H1 (cell line): Measurements from ENCODE around the gene CTNNA3. TPM values are rescaled to one million over a fixed set of nuclear protein-coding genes. Genes with fewer than 3 reads are reported as not detected.
A peak's percentile ranks its signal among the peaks of the same experiment; 100 is the strongest.

ENCODE experiments used
- CTCF ChIA-PET: fragments of 300-600 bp; sonication (Branson Sonifier 250); formaldehyde crosslinking; loops from one replicate; lab custom pipeline; 2021; ENCODE audit not compliant: partially characterized antibody; lab: Charles Lee
- POLR2A ChIA-PET: fragments of 300-600 bp; sonication (Branson Sonifier 250); formaldehyde crosslinking; loops from one replicate; lab custom pipeline; 2021; ENCODE audit warnings: inconsistent platforms; ENCODE audit not compliant: partially characterized antibody; lab: Charles Lee
- DNase-seq, 2 experiments: peaks; one replicate each; pipeline versions ENCODE4 v3.0.0 to v3.0.0-alpha.2; 2010 to 2022; ENCODE audit warnings: low spot score in 2 of 2, low read depth in 1 of 2, mixed read lengths in 1 of 2
- FAIRE-seq: peaks from 2 replicates; lab custom pipeline; 2011; peaks lifted over from hg19 to GRCh38; lab: Jason Lieb, UNC
- H2AFZ ChIP-seq: 2 replicates; pipeline ENCODE4 v1.8.1; 2012; ENCODE audit warnings: low read length, inconsistent platforms
- H2AK5ac ChIP-seq: 2 replicates; pipeline ENCODE4 v1.6.1; 2013; ENCODE audit warnings: low read depth, low read length
- H2BK120ac ChIP-seq: replicated peaks from 2 replicates; pipeline ENCODE3; 2013; ENCODE audit warnings: low read depth, low read length, inconsistent platforms
- H2BK12ac ChIP-seq: 2 replicates; pipeline ENCODE4 v1.6.1; 2013; ENCODE audit warnings: low read depth, low read length
- H2BK15ac ChIP-seq: 2 replicates; pipeline ENCODE4 v1.6.1; 2013; ENCODE audit warnings: low read length
- H2BK20ac ChIP-seq: 2 replicates; pipeline ENCODE4 v1.6.1; 2013; ENCODE audit warnings: low read length
- H2BK5ac ChIP-seq: 2 replicates; pipeline ENCODE4 v1.6.1; 2013; ENCODE audit warnings: low read depth, low read length
- H3K14ac ChIP-seq: 2 replicates; pipeline ENCODE4 v1.6.1; 2013; ENCODE audit warnings: inconsistent platforms; ENCODE audit not compliant: insufficient read length
- H3K18ac ChIP-seq: 2 replicates; pipeline ENCODE4 v1.6.1; 2013; ENCODE audit warnings: low read length; ENCODE audit errors: extremely low read depth
- H3K23ac ChIP-seq: 2 replicates; pipeline ENCODE4 v1.6.1; 2013; ENCODE audit warnings: inconsistent platforms; ENCODE audit not compliant: insufficient read length
- H3K23me2 ChIP-seq: 2 replicates; pipeline ENCODE4 v1.6.1; 2013; ENCODE audit warnings: low read depth, low read length
- H3K27ac ChIP-seq: 2 replicates; pipeline ENCODE4 v1.6.1; 2011; ENCODE audit warnings: low read depth, low read length, inconsistent platforms
- H3K27me3 ChIP-seq, 4 experiments: replicated peaks in 1 of 4; 1 replicate in 1 of 4; 2 replicates in 3 of 4; pipeline versions ENCODE4 v1.6.1 to v1.8.1; 2011 to 2013; ENCODE audit warnings: low read length in 3 of 4, mild to moderate bottlenecking in 3 of 4, inconsistent platforms in 2 of 4, mixed read lengths in 2 of 4, moderate library complexity in 1 of 4; ENCODE audit not compliant: control insufficient read depth in 3 of 4, insufficient read depth in 3 of 4; ENCODE audit errors: extremely low read depth in 1 of 4
- H3K36me3 ChIP-seq, 4 experiments: 2 replicates each; pipeline versions ENCODE4 v1.6.1 to v1.8.1; 2011 to 2013; ENCODE audit warnings: mild to moderate bottlenecking in 4 of 4, low read length in 3 of 4, moderate library complexity in 2 of 4, control low read depth in 1 of 4, inconsistent platforms in 1 of 4; ENCODE audit not compliant: insufficient read depth in 4 of 4, control insufficient read depth in 2 of 4
- H3K4ac ChIP-seq: replicated peaks from 2 replicates; pipeline ENCODE3; 2013; ENCODE audit warnings: low read length, low read depth, mixed read lengths, inconsistent platforms; ENCODE audit not compliant: insufficient read length
- H3K4me1 ChIP-seq, 4 experiments: replicated peaks in 1 of 4; 1 replicate in 1 of 4; 2 replicates in 3 of 4; pipeline versions ENCODE4 v1.6.1 to v1.8.1; 2011 to 2013; ENCODE audit warnings: low read length in 3 of 4, inconsistent platforms in 2 of 4, mixed read lengths in 1 of 4; ENCODE audit not compliant: insufficient read depth in 4 of 4, control insufficient read depth in 3 of 4
- H3K4me2 ChIP-seq, 2 experiments: 2 replicates each; pipeline versions ENCODE4 v1.6.1 to v1.8.1; 2011 to 2013; ENCODE audit warnings: low read depth in 2 of 2, low read length in 2 of 2, control low read depth in 1 of 2, inconsistent platforms in 1 of 2, mild to moderate bottlenecking in 1 of 2; ENCODE audit not compliant: insufficient read depth in 1 of 2
- H3K4me3 ChIP-seq, 4 experiments: fragments of 200-600, 300-600 bp in 1 of 4; sonication (generic), shearing (Covaris generic), sonication (Bioruptor Twin) in 1 of 4; 2 replicates each; pipeline versions ENCODE4 v1.5.1 to v1.8.1; 2011 to 2016; ENCODE audit warnings: low read length in 4 of 4, low read depth in 3 of 4, control low read depth in 2 of 4, inconsistent platforms in 2 of 4, mild to moderate bottlenecking in 2 of 4, mixed read lengths in 1 of 4, moderate library complexity in 1 of 4; ENCODE audit not compliant: insufficient read depth in 2 of 4; ENCODE audit errors: extremely low read depth in 1 of 4
- H3K56ac ChIP-seq: replicated peaks from 2 replicates; pipeline ENCODE3; 2013; ENCODE audit warnings: low read depth, mild to moderate bottlenecking, mixed read lengths, low read length, inconsistent platforms; ENCODE audit not compliant: insufficient read length
- H3K79me1 ChIP-seq: 2 replicates; pipeline ENCODE4 v1.6.1; 2013; ENCODE audit warnings: low read depth, low read length, control low read depth
- H3K79me2 ChIP-seq, 2 experiments: 2 replicates each; pipeline versions ENCODE4 v1.6.1 to v1.8.1; 2012 to 2013; ENCODE audit warnings: low read length in 2 of 2, mild to moderate bottlenecking in 2 of 2, inconsistent platforms in 1 of 2; ENCODE audit not compliant: insufficient read depth in 2 of 2, control insufficient read depth in 1 of 2
- H3K9ac ChIP-seq, 4 experiments: replicated peaks in 1 of 4; 1 replicate in 1 of 4; 2 replicates in 3 of 4; pipeline versions ENCODE4 v1.6.1 to v1.8.1; 2011 to 2013; ENCODE audit warnings: low read depth in 3 of 4, low read length in 3 of 4, control low read depth in 2 of 4, mild to moderate bottlenecking in 2 of 4, moderate library complexity in 2 of 4, inconsistent platforms in 1 of 4; ENCODE audit errors: extremely low read depth in 1 of 4
- H3K9me3 ChIP-seq, 2 experiments: 2 replicates each; pipeline versions ENCODE4 v1.6.1 to v1.8.1; 2012 to 2013; ENCODE audit warnings: mild to moderate bottlenecking in 2 of 2, moderate library complexity in 2 of 2, control low read depth in 1 of 2, inconsistent platforms in 1 of 2, low read depth in 1 of 2, low read length in 1 of 2, mixed read lengths in 1 of 2; ENCODE audit not compliant: insufficient read depth in 2 of 2
- H4K20me1 ChIP-seq, 2 experiments: replicated peaks in 1 of 2; 2 replicates each; pipeline versions ENCODE3 to v1.8.1; 2011 to 2013; ENCODE audit warnings: inconsistent platforms in 2 of 2, low read length in 2 of 2, mild to moderate bottlenecking in 1 of 2; ENCODE audit not compliant: insufficient read depth in 2 of 2, control insufficient read depth in 1 of 2
- H4K5ac ChIP-seq: 2 replicates; pipeline ENCODE4 v1.6.1; 2013; ENCODE audit warnings: low read length, low read depth, mixed read lengths, inconsistent platforms; ENCODE audit not compliant: insufficient read length
- H4K8ac ChIP-seq: 2 replicates; pipeline ENCODE4 v1.8.0; 2013; ENCODE audit warnings: mild to moderate bottlenecking, moderate library complexity, low read length, inconsistent platforms; ENCODE audit not compliant: insufficient read depth; ENCODE audit errors: extremely low read depth
- H4K91ac ChIP-seq: replicated peaks from 2 replicates; pipeline ENCODE3; 2013; ENCODE audit warnings: low read length, mixed read lengths, inconsistent platforms; ENCODE audit not compliant: insufficient read length
- RAD21 ChIP-seq, 2 experiments: IDR thresholded peaks in 1 of 2; conservative IDR thresholded peaks in 1 of 2; 2 replicates each; pipeline ENCODE4 v1.6.1; 2011; ENCODE audit warnings: low read depth in 2 of 2, low read length in 2 of 2, improper control_type of control experiment in 1 of 2, inconsistent platforms in 1 of 2, mild to moderate bottlenecking in 1 of 2, moderate library complexity in 1 of 2
- RNF2 ChIP-seq: fragments of 200-900, 300-1000 bp; sonication (generic); IDR thresholded peaks from 2 replicates; pipeline ENCODE4 v1.7.1; 2016; ENCODE audit warnings: borderline replicate concordance, low read depth, mild to moderate bottlenecking, antibody characterized with exemption, low read length; ENCODE audit not compliant: poor library complexity, severe bottlenecking; ENCODE audit errors: missing control alignments
- SIN3A ChIP-seq, 2 experiments: IDR thresholded peaks in 1 of 2; conservative IDR thresholded peaks in 1 of 2; 2 replicates each; pipeline ENCODE4 v1.6.1; 2011 to 2012; ENCODE audit warnings: low read length in 2 of 2, improper control_type of control experiment in 1 of 2, low read depth in 1 of 2, mild to moderate bottlenecking in 1 of 2
- YY1 ChIP-seq: IDR thresholded peaks from 2 replicates; pipeline ENCODE4 v1.6.1; 2011; ENCODE audit warnings: low read depth, mild to moderate bottlenecking, low read length
- WGBS, 2 experiments: shearing (Covaris generic) in 1 of 2; methylation state at CpG; one replicate each; pipeline versions ENCODE4 v1.1.6 to v1.1.7; 2013 to 2015; ENCODE audit warnings: low lambda C conversion rate in 2 of 2, mixed read lengths in 2 of 2, inconsistent platforms in 1 of 2, low coverage in 1 of 2, missing lambda C conversion rate in 1 of 2; ENCODE audit not compliant: insufficient replicate concordance in 2 of 2, insufficient coverage in 1 of 2, insufficient read length in 1 of 2; ENCODE audit errors: extremely low coverage in 1 of 2, missing lambda C conversion rate in 1 of 2; 5-methylcytosine and 5-hydroxymethylcytosine counted together
- polyA plus RNA-seq, 7 experiments: library from polyadenylated mRNA; depleted of rRNA in 3 of 7; stranded (reverse) in 5 of 7; unstranded in 2 of 7; fragments of >200 nt in 5 of 7; fragments of 200-250 nt in 2 of 7; gene quantifications; 1 replicate in 5 of 7; 2 replicates in 1 of 7; 4 replicates in 1 of 7; pipeline versions ENCODE4 v1.2.1 to v1.2.3, GENCODE V29; 2011 to 2013; ENCODE audit warnings: missing spikeins in 2 of 7, mixed read lengths in 2 of 7
- total RNA-seq: library from RNA; stranded (reverse); fragmentation: NEBNext Ultra II Directional; extraction: Animal tissue kit (Norgen Biotek cat#: 25700); gene quantifications from 2 replicates; pipeline ENCODE4 v1.2.1, GENCODE V29; 2021
- TF ChIP-seq, protein P1 (sequence below), 3 experiments: IDR thresholded peaks; 1 replicate in 2 of 3; 2 replicates in 1 of 3; pipeline versions ENCODE4 v1.5.1 to v1.6.1; 2011; ENCODE audit warnings: low read length in 3 of 3, mild to moderate bottlenecking in 3 of 3, inconsistent platforms in 2 of 3, low read depth in 1 of 3, moderate library complexity in 1 of 3; ENCODE audit not compliant: insufficient read depth in 1 of 3; ENCODE audit errors: control extremely low read depth in 1 of 3

CTNNA3 gene
- total and polyA plus RNA-seq, 2 of the 8 experiments (the other 6 are each of a cell fraction or from before 2014, with no cell fraction given) = 1.3 to 1.5 TPM

DNA sequence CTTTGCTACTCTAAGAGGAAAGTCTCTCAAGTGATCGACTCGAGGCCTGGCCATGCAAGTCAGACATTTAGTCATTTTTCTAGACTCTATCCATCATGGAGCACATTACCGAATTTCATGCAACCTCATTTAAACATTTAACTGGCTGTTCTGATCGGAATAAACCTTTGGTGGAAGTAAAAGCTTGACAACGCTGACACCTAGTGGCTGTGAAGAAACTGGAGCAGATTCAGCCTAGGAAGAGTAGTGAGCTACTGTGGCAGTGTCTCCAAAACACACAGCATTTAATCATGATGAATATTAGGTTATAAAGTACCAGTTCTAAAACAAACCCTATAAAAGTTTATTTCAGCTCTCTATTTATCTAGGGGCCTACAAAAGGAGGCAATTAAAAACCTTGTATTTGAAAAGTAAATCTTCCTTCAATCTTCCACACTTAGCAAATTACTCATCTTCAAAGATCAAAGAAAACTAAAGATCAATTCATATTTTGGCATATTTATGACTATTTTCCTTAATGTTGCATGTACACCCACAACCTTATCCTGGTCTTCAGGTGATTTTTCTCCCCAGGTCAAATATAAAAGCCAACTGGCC lies 175.0 kb downstream of the CTNNA3 start:
- Histone ChIP-seq H3K27me3 (no peaks in the 10 kb centered on the region), H2BK5ac (no peak overlapping the region), H2AFZ (no peak overlapping the region), H2BK15ac (no peak overlapping the region), H2AK5ac (no peak overlapping the region), H3K79me2 (no peaks in the 10 kb centered on the region), H3K36me3 (no peaks in the 10 kb centered on the region), H3K9me3 (no peaks in the 10 kb centered on the region), H3K14ac (no peak overlapping the region), H3K23me2 (no peaks in the 10 kb centered on the region), H2BK12ac (no peak overlapping the region), H3K18ac (no peak overlapping the region), H4K8ac (no peak overlapping the region), H3K56ac (no peak overlapping the region), H3K9ac (no peak overlapping the region), H3K23ac (no peak overlapping the region), H4K20me1 (no peaks in the 10 kb centered on the region), H3K4me1 (no peaks in the 10 kb centered on the region), H3K4me3 (no peak overlapping the region), H3K79me1 (no peaks in the 10 kb centered on the region), H2BK20ac (no peak overlapping the region), H4K5ac (no peak overlapping the region), H2BK120ac (no peak overlapping the region), H3K27ac (no peak overlapping the region), H3K4ac (no peak overlapping the region), H3K4me2 (no peak overlapping the region), H4K91ac (no peak overlapping the region)
- WGBS, 2 experiments = 13% methylated on average over 5 of the region's 5 CpGs; no CpG with 5 or more reads in 1 of the 2 experiments
- peak; percentile 90 for FAIRE-seq
- ChIA-PET POLR2A (no interaction called here), CTCF (interaction anchor here (0.8 to 3.7 kb wide), 19 partner anchors 11 to 935 kb away, joined by 3 to 15 read pairs (median 3); no protein-coding TSS in a partner anchor)
- no peak for TF ChIP-seq YY1
- TF ChIP-seq SIN3A (conservative IDR thresholded peaks at IDR 0.05 in 1 of 2, IDR thresholded peaks at IDR 0.05 in 1 of 2; ENCODE audit: low read depth in 1 of 2, low read length in 2 of 2) = no peak
- TF ChIP-seq, protein P1, sequence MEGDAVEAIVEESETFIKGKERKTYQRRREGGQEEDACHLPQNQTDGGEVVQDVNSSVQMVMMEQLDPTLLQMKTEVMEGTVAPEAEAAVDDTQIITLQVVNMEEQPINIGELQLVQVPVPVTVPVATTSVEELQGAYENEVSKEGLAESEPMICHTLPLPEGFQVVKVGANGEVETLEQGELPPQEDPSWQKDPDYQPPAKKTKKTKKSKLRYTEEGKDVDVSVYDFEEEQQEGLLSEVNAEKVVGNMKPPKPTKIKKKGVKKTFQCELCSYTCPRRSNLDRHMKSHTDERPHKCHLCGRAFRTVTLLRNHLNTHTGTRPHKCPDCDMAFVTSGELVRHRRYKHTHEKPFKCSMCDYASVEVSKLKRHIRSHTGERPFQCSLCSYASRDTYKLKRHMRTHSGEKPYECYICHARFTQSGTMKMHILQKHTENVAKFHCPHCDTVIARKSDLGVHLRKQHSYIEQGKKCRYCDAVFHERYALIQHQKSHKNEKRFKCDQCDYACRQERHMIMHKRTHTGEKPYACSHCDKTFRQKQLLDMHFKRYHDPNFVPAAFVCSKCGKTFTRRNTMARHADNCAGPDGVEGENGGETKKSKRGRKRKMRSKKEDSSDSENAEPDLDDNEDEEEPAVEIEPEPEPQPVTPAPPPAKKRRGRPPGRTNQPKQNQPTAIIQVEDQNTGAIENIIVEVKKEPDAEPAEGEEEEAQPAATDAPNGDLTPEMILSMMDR (IDR thresholded peaks at IDR 0.05; ENCODE audit: control extremely low read depth in 1 of 3, insufficient read depth in 1 of 3, low read depth in 1 of 3, low read length in 3 of 3) = peak in 2 of 3 experiments; percentile 78 to 84; a peak in 3 of 4 replicates
- peak; percentile 97 to 98 for TF ChIP-seq RAD21 (IDR thresholded peaks at IDR 0.05 in 1 of 2, conservative IDR thresholded peaks at IDR 0.05 in 1 of 2; ENCODE audit: low read depth in 2 of 2, low read length in 2 of 2)
- TF ChIP-seq RNF2 = no peak
- peak in 1 of 2 experiments; percentile 51 for DNase-seq
